Activated T-helper 9 cell treated with anti-CD3 and anti-CD28 coated beads, Interleukin-2, amount 50 U/mL, for 16 hours (primary cell): ENCODE results near the gene EFCAB13.
"Not testable (repeated sequence)": the region's sequence is repeated elsewhere in the genome, so short reads cannot be mapped to it uniquely, and the experiment has no call there.

Experiments used
- DNase-seq: peaks from one replicate; pipeline ENCODE4 v3.0.0-alpha.2; 2020; ENCODE audit warnings: low read depth

The EFCAB13 gene

DNA sequence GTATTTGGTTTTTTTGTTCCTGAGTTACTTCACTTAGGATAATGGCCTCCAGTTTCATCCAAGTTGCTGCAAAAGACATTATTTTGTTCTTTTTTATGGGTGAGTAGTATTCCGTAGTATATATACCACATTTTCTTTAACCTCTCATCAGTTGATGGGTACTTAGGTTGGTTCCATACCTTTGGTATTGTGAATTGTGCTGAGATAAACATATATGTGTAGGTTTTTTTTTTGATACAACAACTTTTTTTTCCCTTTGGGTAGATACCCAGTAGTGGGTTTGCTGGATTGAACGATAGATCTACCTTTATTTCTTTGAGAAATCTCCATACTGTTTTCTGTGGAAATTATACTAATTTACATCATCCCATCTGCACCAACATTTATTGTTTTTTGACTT, 6.8 kb downstream of the EFCAB13 start:
- no peak for DNase-seq

DNA sequence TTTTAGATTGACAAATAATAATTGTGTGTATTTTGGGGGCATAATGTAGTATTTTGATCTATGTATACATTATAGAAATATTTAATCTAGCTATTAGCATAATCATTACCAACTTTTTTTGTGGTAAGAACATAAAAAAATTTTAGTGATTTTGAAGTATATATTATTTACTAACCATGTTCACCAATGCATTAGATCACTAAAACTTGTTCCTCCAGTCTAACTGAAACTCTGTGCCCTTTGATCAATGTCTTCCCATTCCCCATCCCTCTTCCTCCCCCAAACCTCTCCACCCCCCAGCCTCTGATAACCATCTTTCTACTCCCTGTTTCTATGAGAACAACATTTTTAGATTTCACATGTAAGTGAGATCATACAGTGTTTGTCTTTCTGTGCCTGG, 8.5 kb downstream of the EFCAB13 start:
- DNase-seq = no peak

DNA sequence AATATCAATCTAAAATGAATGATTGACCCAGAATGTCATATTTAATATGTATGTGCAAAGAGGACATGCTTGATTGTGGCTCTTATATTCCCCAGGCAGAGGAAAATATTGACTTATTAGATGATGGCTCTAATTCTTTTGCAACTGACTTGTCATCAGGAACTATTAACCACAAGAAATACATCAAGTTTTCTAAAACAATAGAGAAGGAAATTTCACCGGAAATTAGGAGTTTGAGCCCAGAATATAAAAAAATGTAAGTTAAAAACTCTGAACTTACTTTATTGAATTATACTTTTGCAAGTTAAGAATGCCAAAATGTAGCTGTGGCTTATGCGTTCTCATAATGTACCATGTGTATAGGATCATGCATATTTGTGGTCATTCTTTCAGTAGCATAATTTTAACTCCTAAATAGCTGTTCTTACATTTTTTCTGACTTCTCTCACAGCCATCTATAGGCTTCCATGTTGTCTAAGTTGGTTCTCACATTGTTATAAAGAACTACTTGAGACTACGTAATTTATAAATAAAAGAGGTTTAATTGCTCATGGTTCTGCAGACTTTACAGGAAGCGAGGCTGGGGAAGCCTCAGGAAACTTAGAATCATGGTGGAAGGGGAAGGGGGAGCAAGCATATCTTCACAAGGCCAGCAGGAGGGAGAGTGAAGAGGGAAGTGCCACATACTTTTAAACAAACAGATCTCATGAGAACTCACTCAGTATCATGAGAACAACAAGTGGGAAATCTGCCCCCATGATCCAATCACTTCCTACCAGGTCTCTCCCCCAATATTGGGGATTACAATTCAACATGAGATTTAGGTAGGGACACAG, 11.6 kb downstream of the EFCAB13 start:
- DNase-seq = no peak

DNA sequence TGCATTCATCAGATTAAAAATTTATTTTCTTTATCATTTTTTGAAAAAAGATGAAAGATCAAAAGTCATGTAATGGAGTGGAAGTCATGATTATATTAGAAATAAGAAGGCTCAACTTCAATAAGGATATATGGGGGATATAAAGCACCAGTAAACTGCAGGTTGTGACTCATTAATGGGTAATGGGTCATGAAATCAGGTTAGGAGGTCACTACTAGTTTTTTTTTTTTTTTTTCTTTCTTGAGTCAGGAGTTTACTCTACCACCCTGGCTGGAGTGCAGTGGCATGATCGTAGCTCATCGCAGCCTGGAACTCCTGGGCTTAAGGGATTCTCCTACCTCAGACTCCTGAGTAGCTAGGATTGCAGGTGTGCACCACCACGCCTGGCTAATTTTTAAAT, 14.3 kb downstream of the EFCAB13 start:
- DNase-seq = no peak

DNA sequence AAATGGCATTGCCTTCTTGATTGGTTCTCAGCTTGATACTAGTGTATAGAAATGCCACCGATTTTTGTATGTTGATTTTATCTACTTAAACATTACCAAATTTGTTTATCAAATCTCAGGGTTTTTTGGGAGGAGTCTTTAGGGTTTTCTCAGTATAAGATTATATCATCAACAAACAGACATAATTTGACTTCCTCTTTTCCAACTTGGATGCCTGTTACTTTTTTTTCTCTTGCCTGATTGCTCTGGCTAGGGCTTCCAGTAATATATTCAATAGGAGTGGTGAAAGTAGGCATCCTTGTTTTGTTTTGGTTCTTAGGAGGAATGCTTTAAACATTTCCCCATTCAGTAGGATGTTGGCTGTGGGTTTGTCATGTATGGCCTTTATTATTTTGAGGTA, 29.1 kb downstream of the EFCAB13 start:
- DNase-seq = no peak

DNA sequence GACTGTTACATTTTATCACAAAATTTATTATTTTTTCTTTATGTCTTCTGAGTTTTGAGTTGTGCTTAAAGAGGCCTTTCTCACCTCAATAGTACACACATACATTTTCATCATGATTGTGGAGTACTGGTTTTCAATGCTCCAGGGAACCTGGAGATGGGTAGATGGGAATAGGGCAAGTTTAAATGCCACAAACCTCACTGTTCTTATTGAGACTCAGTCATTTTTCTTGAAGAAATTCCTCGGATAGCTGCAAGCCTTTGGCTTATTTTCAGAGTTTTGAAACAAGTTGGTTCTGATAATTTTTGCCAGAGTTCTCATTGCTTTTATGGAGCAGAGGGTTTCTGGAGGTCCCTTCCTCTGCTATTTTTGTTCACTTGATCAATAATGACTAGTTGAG, 34.9 kb downstream of the EFCAB13 start:
- DNase-seq = no peak

DNA sequence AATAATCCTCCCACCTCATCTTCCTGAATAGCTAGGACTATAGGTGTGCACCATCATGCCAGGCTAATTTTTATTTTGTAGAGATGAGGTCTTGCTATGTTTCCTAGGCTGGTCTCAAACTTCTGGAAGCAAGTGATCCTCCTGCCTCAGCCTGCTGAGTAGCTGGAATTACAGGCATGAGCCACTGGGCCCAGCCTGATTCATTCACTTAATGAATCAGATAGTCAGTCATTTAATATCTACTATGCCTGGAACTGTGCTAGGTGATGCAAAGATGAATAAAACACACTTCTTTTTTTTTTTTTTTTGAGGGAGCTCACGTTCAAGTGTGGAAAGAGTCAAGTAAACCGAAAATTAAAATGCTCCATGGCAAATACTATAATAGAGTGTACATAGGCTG, 39.4 kb downstream of the EFCAB13 start:
- no peak for DNase-seq

DNA sequence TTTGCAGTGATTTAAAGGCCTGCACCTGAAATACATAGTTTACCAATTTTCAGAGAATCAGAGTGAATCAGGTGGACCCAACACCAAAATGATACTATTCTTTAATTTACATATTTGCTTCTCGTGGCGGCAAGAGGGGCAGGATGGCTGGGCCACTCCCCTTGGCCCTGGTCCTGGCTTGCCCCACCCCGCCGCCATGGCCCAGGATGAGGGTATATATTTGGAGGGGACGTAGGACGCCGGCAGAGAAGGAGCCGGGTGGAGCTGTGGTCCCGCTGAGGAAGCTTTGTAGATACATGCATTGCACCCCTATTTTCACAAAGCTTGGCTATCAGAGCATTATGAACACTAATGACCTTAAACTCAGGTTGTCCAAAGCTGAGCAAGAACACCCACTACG, 43.5 kb downstream of the EFCAB13 start:
- no peak for DNase-seq

DNA sequence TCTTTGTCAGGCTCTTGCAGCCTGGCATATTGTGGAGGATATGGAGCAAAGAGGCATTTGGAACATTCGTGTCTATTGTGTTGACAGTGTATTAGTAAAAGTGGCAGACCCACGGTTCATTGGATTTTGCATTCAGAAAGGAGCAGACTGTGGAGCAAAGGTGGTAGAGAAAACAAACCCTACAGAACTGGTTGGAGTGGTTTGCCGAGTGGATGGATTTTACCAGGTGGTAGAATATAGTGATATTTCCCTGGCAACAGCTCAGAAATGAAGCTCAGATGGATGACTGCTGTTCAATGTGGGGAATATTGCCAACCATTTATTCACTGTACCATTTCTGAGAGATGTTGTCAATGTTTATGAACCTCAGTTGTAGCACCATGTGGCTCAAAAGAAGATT, 44.5 kb downstream of the EFCAB13 start:
- no peak for DNase-seq

DNA sequence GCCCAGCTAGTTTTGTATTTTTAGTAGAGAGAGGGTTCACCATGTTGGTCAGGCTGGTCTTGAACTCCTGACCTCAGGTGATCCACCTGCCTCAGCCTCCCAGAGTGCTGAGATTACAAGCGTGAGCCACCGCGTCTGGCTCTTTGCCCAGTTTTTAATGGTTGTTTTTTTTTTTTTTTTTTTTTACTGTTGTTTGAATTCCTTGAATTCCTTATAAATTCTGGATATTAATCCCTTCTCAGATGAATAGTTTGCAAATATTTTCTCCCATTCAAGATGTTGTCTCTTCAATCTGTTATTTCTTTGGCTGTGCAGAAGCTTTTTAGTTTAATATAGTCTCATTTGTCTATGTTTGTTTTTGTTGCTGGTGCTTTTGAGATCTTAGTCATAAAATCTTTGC, 47.1 kb downstream of the EFCAB13 start:
- not testable (repeated sequence) for DNase-seq

DNA sequence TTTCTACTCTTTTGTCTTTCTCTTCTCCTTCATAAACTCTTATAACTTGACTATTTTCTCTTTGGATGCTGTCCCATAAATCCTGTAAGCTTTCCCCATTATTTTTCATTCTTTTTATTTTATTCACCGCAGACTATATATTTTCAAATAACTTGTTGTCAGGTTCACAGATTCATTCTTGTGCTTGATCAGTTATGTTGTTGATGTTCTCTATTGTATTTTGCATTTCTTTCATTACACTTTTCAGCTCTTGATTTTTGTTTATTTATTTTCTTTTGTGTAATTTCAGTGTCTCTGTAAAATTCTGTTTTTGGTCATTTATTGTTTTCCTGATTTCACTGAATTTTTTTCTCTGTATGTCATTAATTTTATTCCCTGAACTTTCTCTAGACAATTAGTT, 49.2 kb downstream of the EFCAB13 start:
- no peak for DNase-seq

DNA sequence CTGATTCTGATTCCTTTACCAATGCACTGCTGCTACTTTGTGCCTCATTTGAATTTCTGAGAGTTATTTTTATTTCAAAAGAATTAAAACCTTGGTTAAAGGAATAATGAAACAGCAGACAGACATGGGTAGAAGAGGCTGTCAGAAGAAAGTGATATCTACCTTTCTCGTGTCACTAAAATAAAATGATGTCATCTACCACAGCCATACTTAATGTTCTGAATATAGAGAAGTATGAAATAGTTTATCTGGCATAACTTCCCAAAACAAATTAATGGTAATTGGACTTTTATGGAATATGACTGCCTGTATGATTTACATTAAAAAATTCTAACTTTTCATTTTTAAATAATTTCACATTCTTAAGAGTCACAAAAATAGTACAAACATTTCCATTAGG, 52.5 kb downstream of the EFCAB13 start:
- DNase-seq = no peak

DNA sequence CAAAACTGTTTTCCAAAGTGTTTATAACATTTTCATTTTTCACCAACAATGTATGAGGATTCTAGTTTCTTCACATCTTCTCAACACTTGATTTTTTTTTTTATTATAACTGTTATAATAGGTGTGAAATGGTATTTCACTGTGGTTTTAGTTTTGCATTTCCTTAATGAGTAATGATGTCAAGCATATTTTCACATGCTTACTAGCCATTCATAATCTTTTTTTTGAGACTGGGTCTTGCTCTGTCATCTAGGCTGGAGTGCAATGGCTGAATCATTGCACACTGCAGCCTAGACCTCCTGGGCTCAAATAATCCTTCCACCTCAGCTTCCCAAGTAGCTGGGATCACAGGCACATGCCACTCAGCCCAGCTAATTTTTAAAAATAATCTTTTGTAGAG, 65.1 kb downstream of the EFCAB13 start:
- no peak for DNase-seq

DNA sequence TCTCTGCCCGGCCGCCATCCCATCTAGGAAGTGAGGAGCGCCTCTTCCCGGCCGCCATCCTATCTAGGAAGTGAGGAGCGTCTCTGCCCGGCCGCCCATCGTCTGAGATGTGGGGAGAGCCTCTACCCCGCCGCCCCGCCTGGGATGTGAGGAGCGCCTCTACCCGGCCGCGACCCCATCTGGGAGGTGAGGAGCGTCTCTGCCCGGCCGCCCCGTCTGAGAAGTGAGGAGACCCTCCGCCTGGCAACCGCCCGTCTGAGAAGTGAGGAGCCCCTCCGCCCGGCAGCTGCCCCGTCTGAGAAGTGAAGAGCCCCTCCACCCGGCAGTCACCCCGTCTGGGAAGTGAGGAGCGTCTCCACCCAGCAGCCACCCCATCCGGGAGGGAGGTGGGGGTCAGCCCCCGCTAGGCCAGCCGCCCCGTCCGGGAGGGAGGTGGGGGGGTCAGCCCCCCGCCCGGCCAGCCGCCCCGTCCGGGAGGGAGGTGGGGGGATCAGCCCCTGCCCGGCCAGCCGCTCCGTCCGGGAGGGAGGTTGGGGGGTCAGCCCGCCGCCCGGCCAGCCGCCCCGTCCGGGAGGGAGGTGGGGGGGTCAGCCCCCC, 73.9 kb downstream of the EFCAB13 start:
- not testable (repeated sequence) for DNase-seq

DNA sequence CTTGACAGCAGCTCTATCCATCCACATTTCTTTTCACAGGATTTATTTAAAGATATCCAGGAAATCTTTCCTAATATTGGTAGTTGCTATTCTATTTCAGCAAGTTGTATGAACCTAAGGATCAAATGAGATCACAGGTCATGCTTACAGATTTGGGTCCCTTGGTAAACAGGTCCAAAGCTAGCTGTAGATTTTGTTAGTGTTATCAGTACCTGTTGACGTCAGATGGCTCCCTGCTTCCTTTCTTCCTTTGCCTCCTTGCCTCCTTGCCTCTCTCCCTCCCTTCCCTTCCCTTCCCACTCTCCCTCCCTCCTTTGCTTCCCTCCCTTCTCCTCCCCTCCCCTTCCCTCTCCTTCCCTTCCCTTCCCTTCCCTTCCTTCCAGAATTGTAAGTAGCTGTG, 76.6 kb downstream of the EFCAB13 start:
- DNase-seq = no peak

DNA sequence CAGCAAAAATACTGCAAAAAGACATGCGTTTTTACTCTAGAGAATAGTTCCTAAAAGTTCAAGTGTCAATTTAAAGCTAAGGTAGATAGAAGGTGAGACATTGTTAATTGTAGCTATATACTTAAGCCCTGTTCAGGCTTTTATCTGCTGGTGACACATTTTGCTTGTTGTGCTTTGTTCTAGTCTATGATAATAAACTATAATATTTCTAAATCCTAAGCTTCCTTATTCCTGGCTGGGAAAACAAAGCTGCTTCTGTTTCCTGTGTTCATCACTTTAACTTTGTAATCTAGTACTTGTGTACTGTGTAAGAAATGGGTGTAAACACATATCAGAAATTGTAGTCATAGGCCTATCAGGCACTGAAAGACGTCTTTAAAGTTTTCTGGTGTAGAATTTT, 77.3 kb downstream of the EFCAB13 start:
- no peak for DNase-seq

DNA sequence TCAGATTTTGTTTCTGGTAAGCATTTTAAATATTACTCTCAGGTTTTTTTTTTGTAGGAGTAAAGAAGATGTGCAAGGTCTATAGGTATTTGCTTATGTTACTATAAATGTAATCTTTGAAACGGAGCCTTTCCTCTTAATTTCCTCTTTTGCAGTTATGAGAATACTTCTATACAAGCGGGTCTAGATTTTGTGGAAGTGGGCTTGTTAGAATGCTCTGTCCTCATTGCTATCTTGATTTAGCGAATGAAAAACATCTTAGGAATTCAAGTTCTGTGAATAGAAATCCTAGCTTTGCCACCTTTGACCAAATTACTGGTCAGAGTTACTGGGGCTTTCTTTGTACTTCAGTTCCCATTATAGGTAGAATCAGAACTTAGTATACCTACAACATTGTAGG, 80.3 kb downstream of the EFCAB13 start:
- no peak for DNase-seq

DNA sequence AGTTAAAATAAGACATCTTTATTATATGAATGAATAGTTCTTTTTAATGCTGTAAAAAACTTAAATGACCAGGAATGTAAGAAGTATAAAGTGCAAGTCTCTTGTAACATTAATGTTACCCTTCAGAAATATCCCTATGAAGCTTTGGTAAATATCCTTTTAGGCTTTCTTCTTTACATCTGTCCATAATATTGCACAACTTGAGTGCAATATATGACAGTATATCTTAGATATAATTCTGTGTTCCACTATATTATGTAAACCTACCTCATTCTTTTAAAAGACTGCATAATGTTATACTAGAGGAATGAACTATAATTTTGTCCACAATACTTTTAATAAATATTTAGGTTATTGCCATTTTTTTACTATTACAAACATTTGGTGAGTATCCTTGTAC, 81.1 kb downstream of the EFCAB13 start:
- DNase-seq = no peak

DNA sequence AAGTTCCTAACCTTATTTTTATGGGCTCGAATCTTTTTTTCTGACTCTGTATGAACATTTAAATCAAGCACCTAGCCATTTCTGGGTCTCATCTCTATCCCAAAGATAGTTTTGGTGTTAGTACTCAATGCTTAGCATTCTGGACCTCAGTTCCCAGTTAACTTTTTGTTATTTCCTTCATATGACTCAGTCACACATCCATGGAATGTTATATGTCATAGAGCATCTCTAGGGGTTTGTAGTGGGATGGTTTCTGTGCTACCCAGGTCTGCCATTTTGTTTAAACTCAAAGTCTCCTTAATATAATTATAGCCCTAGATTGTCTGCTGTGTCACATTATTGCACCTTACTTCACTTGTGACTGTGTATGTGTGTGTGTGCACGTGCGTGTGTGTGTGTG, 90.1 kb downstream of the EFCAB13 start:
- no peak for DNase-seq

DNA sequence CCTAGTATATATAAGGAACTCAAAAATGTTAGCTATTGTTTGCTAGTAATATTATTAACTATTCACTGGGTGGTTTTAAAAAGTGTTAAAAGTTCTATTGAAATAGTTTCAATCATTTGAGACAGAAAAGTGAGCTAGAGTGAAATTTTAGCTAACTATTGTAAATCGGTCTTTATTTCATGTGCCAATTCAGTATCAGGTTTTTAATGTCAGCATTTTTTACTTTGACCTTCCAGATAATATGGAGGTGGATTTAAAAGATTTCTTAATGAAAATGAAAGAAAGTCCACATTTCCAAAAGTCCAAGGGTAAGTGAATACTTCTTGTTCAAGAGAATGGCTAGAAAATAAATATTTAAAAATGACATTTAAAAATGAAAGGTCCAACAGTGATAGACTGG, 90.9 kb downstream of the EFCAB13 start:
- no peak for DNase-seq

DNA sequence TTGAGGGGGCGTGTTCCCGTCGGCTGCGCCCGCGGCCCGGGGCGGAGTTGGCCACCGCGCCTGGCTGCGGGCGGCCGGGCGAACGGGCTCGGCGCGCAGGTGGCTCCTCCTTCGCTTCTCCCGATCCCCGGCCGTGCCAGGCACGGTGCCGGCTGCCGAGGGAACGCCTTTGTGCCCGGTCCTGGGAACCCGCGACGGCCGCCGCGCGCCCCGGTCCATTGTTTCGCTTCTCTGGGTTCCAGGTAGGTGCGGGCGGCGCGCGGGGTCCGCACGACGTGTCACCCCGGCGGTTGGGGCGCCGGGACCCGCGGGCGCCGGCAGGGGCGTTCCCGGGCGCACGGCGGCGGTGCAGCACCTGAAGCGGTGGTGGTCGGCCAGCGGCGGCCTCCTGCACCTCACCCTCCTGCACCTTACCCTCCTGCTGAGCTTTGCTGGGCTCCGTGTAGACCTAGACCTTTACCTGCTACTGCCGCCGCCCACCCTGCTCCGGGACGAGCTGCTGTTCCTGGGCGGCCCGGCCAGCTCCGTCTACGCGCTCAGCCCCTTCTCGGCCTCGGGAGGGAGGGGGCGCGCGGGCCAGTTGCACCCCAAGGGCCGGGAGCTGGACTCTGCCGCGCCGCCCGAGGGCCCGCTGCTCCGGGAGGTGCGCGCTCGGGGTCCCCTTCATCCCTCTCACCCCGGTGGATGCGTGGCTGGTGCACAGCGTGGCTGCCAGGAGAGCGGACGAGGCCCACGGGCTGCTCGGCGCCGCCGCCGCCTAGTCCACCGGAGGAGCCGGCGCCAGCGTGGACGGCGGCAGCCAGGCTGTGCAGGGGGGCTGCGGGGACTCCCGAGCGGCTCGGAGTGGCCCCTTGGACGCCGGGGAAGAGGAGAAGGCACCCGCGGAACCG, 99.9 kb downstream of the EFCAB13 start:
- no peak for DNase-seq

DNA sequence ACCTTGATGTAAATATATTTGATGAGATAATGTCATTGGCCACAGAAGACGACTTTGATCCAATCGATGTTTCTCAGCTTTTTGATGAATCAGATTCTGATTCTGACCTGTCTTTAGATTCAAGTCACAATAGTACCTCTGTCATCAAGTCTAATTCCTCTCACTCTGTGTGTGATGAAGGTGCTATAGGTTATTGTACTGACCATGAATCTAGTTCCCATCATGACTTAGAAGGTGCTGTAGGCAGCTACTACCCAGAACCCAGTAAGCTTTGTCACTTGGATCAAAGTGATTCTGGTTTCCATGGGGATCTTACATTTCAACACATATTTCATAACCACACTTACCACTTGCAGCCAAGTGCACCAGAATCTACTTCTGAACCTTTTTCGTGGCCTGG, 101.5 kb downstream of the EFCAB13 start:
- not testable (repeated sequence) for DNase-seq
